Measurements from ENCODE around the gene HLA-DQA1. TPM values are rescaled to one million over a fixed set of nuclear protein-coding genes. Genes with fewer than 3 reads are reported as not detected.
"Not testable (repeated sequence)": the region's sequence is repeated elsewhere in the genome, so short reads cannot be mapped to it uniquely, and the experiment has no call there.

HLA-DQA1 gene
- total and polyA plus RNA-seq, 10 donors = 19.1 to 441 (median 228) TPM

- WGBS, 5 donors = 50 to 85% (median 56%) methylated on average over 6 of the region's 6 CpGs
- DNase-seq = no peak
- no peaks in the 10 kb centered on the region for H3K9me3 ChIP-seq
- H3K36me3 ChIP-seq = peaks cover 0 to 11% (median 0%) of the 10 kb centered on the region in 6 donors
- no peaks in the 10 kb centered on the region for H3K27me3 ChIP-seq (replicated peaks in 1 of 7)
- peaks cover 0 to 29% (median 0%) of the 10 kb centered on the region in 6 donors for H3K4me1 ChIP-seq
- no peak overlapping the region for H3K4me3 ChIP-seq
- H3K27ac ChIP-seq = no peak overlapping the region
- TF ChIP-seq POLR2AphosphoS5 (IDR thresholded peaks at IDR 0.05) (no peak), CTCF (IDR thresholded peaks at IDR 0.05 in 8 of 11, conservative IDR thresholded peaks at IDR 0.05 in 3 of 11) (no peak), POLR2A (IDR thresholded peaks at IDR 0.05) (no peak)
- intact Hi-C loops (cut with DNase I; ENCODE audit: low total_unique reads) = no loop called here
Observed at GRCh38 chr6:32642720-32643106, 5.5 kb downstream of the HLA-DQA1 start.

- WGBS, 5 donors = 61 to 88% (median 84%) methylated on average over 4 of the region's 4 CpGs
- no peak for TF ChIP-seq CTCF (IDR thresholded peaks at IDR 0.05 in 8 of 11, conservative IDR thresholded peaks at IDR 0.05 in 3 of 11)
- no peak for TF ChIP-seq POLR2A (IDR thresholded peaks at IDR 0.05)
- TF ChIP-seq POLR2AphosphoS5 (IDR thresholded peaks at IDR 0.05) = no peak
- Histone ChIP-seq H3K27ac (no peak overlapping the region), H3K27me3 (replicated peaks in 1 of 7) (no peaks in the 10 kb centered on the region), H3K4me1 (peaks cover 0 to 29% (median 0%) of the 10 kb centered on the region in 6 donors), H3K36me3 (peaks cover 0 to 11% (median 0%) of the 10 kb centered on the region in 6 donors), H3K4me3 (no peak overlapping the region), H3K9me3 (no peaks in the 10 kb centered on the region)
- DNase-seq = no peak
- intact Hi-C loops (cut with DNase I; ENCODE audit: low total_unique reads) = no loop called here
Observed at GRCh38 chr6:32643904-32644303, 6.7 kb downstream of the HLA-DQA1 start.

- H3K9me3 ChIP-seq = no peaks in the 10 kb centered on the region
- no peak overlapping the region for H3K27ac ChIP-seq
- H3K27me3 ChIP-seq (replicated peaks in 1 of 7) = no peaks in the 10 kb centered on the region
- no peak for DNase-seq
- H3K4me3 ChIP-seq = no peak overlapping the region
- H3K4me1 ChIP-seq = peaks cover 0 to 25% (median 0%) of the 10 kb centered on the region in 6 donors
- peaks cover 0 to 11% (median 0%) of the 10 kb centered on the region in 6 donors for H3K36me3 ChIP-seq
- TF ChIP-seq POLR2A (IDR thresholded peaks at IDR 0.05) (no peak), CTCF (IDR thresholded peaks at IDR 0.05 in 8 of 11, conservative IDR thresholded peaks at IDR 0.05 in 3 of 11) (no peak), POLR2AphosphoS5 (IDR thresholded peaks at IDR 0.05) (no peak)
- 79 to 98% (median 93%) methylated on average over 6 of the region's 6 CpGs for WGBS, 5 donors
- intact Hi-C loops (cut with DNase I; ENCODE audit: low total_unique reads) = no loop called here
Observed at GRCh38 chr6:32645047-32645703, 8.0 kb downstream of the HLA-DQA1 start.

GRCh38 chr6:32655203-32655710, 18.1 kb downstream of the HLA-DQA1 start:
- intact Hi-C loops (cut with DNase I; ENCODE audit: low total_unique reads) = no loop called here
- Histone ChIP-seq H3K27me3 (replicated peaks in 1 of 7) (no peaks in the 10 kb centered on the region), H3K27ac (no peak overlapping the region), H3K4me1 (peaks cover 0 to 10% (median 4%) of the 10 kb centered on the region in 6 donors), H3K36me3 (peaks cover 0 to 6% (median 0%) of the 10 kb centered on the region in 6 donors), H3K4me3 (no peak overlapping the region), H3K9me3 (peaks cover 0 to 6% (median 0%) of the 10 kb centered on the region in 8 donors)
- TF ChIP-seq CTCF (IDR thresholded peaks at IDR 0.05 in 8 of 11, conservative IDR thresholded peaks at IDR 0.05 in 3 of 11) (no peak), POLR2AphosphoS5 (IDR thresholded peaks at IDR 0.05) (no peak), POLR2A (IDR thresholded peaks at IDR 0.05) (no peak)
- no peak for DNase-seq
- WGBS, 5 donors = 54 to 98% (median 92%) methylated on average over 2 of the region's 2 CpGs

- intact Hi-C loops (cut with DNase I; ENCODE audit: low total_unique reads); H3K4me3 ChIP-seq; DNase-seq; H3K9me3 ChIP-seq; H3K27me3 ChIP-seq (replicated peaks in 1 of 7); H3K36me3 ChIP-seq: not testable (repeated sequence)
- 34 to 91% (median 46%) methylated on average over 1 to 5 of the region's 6 CpGs for WGBS, 5 donors
- Histone ChIP-seq H3K4me1 (peaks cover 0 to 19% (median 9%) of the 10 kb centered on the region in 6 donors), H3K27ac (peak overlapping the region in 3 of 8 donors; percentile 37 to 46 (median 42))
Observed at GRCh38 chr6:32657329-32657728, 20.1 kb downstream of the HLA-DQA1 start.

GRCh38 chr6:32657819-32658218, 20.6 kb downstream of the HLA-DQA1 start:
- peaks cover 0 to 19% (median 9%) of the 10 kb centered on the region in 6 donors for H3K4me1 ChIP-seq
- H3K36me3 ChIP-seq; H3K27me3 ChIP-seq (replicated peaks in 1 of 7); H3K4me3 ChIP-seq; DNase-seq; intact Hi-C loops (cut with DNase I; ENCODE audit: low total_unique reads); H3K9me3 ChIP-seq: not testable (repeated sequence)
- H3K27ac ChIP-seq = peak overlapping the region in 3 of 8 donors; percentile 37 to 63 (median 46)
